Activated naive CD4-positive, alpha-beta T cell treated with anti-CD3 and anti-CD28 coated beads, Interleukin-2, amount 10 ng/mL, durations not matched to agents 7 days and 5 days (primary cell): ENCODE data around the gene RAB32.
"Not testable (repeated sequence)": the region's sequence is repeated elsewhere in the genome, so short reads cannot be mapped to it uniquely, and the experiment has no call there.

ENCODE experiments used
- CTCF ChIA-PET: fragments of 350-600 bp; sonication (Branson Sonifier 250); formaldehyde crosslinking; loops from one replicate; lab custom pipeline; 2021; ENCODE audit warnings: antibody characterized with exemption; lab: Charles Lee
- DNase-seq: peaks from one replicate; pipeline ENCODE4 v3.0.0-alpha.2; 2020
- H3K27ac Mint-ChIP-seq: one replicate; pipeline ENCODE4 v1.8.0; 2021; ENCODE audit warnings: mild to moderate bottlenecking, moderate library complexity, mixed read lengths
- H3K27me3 Mint-ChIP-seq: one replicate; pipeline ENCODE4 v1.8.0; 2021; ENCODE audit warnings: mild to moderate bottlenecking, mixed read lengths
- H3K36me3 Mint-ChIP-seq: one replicate; pipeline ENCODE4 v1.8.0; 2021; ENCODE audit warnings: mixed read lengths
- H3K4me1 Mint-ChIP-seq: one replicate; pipeline ENCODE4 v1.8.0; 2021; ENCODE audit warnings: mixed read lengths
- H3K4me3 Mint-ChIP-seq: one replicate; pipeline ENCODE4 v1.8.0; 2021; ENCODE audit warnings: mild to moderate bottlenecking, moderate library complexity, mixed read lengths
- H3K9me3 Mint-ChIP-seq: one replicate; pipeline ENCODE4 v1.8.0; 2021; ENCODE audit warnings: mixed read lengths

Gene RAB32

GRCh38 chr6:146551545-146551944, 7.9 kb downstream of the RAB32 start:
- H3K4me3 Mint-ChIP-seq = no peak overlapping the region
- no peak for DNase-seq
- no peak overlapping the region for H3K27ac Mint-ChIP-seq
- CTCF ChIA-PET = no interaction called here
- H3K9me3 Mint-ChIP-seq = no peaks in the 10 kb centered on the region
- no peaks in the 10 kb centered on the region for H3K4me1 Mint-ChIP-seq
- H3K27me3 Mint-ChIP-seq = peaks cover under 1% of the 10 kb centered on the region
- no peaks in the 10 kb centered on the region for H3K36me3 Mint-ChIP-seq

GRCh38 chr6:146553377-146554135, 9.9 kb downstream of the RAB32 start:
- Mint-ChIP-seq H3K27ac (no peak overlapping the region), H3K4me1 (no peaks in the 10 kb centered on the region), H3K4me3 (no peak overlapping the region), H3K9me3 (no peaks in the 10 kb centered on the region), H3K36me3 (no peaks in the 10 kb centered on the region), H3K27me3 (no peaks in the 10 kb centered on the region)
- CTCF ChIA-PET = no interaction called here
- no peak for DNase-seq

DNA sequence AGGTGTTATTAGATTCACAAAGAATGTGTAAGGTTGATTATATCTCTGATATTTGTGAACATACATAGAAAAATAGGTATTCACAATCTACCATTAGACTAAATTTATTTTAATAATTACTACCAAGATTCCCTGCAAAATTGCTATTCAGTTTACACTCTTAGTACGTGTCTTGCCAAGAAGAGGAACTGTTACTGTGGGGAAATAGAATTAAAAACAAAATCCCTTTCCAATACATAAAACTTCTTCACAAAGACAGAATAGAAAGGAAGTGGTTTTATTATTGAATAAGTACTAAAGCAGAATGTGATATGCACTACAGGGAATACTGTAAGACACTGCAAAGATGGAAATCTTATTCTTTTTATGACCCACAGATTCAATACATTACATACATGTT, 17.0 kb downstream of the RAB32 start:
- Mint-ChIP-seq H3K9me3 (no peaks in the 10 kb centered on the region), H3K36me3 (no peaks in the 10 kb centered on the region), H3K4me1 (no peaks in the 10 kb centered on the region), H3K27me3 (no peaks in the 10 kb centered on the region), H3K27ac (no peak overlapping the region), H3K4me3 (no peak overlapping the region)
- no peak for DNase-seq
- CTCF ChIA-PET = no interaction called here

GRCh38 chr6:146566661-146567060, 23.0 kb downstream of the RAB32 start:
- H3K4me1 Mint-ChIP-seq, H3K36me3 Mint-ChIP-seq: not testable (repeated sequence)

DNA sequence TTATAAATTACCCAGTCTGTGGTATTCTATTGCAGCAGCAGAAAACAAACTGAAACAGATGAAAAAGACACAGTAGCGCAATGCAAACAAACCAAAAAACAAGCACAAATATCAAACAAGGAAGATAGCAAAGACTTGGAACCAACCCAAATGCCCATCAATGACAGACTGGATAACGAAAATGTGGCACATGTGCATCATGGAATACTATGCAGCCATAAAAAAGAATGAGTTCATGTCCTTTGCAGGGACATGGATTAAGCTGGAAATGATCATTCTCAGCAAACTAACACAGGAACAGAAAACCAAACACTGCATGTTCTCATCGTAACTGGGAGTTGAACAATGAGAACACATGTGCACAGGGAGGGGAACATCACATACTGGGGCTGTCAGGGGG, 25.0 kb downstream of the RAB32 start:
- H3K4me1 Mint-ChIP-seq, H3K9me3 Mint-ChIP-seq, H3K4me3 Mint-ChIP-seq, CTCF ChIA-PET, DNase-seq, H3K27me3 Mint-ChIP-seq, H3K27ac Mint-ChIP-seq, H3K36me3 Mint-ChIP-seq: not testable (repeated sequence)

More at GRCh38 chr6:146566661-146567060, 23.0 kb downstream of the RAB32 start:
- H3K27ac Mint-ChIP-seq, H3K27me3 Mint-ChIP-seq, DNase-seq, H3K9me3 Mint-ChIP-seq, H3K4me3 Mint-ChIP-seq, CTCF ChIA-PET: not testable (repeated sequence)

GRCh38 chr6:146574211-146574610, 30.6 kb downstream of the RAB32 start:
- no peak overlapping the region for H3K4me3 Mint-ChIP-seq
- CTCF ChIA-PET = no interaction called here
- H3K4me1 Mint-ChIP-seq = no peaks in the 10 kb centered on the region
- no peak for DNase-seq
- H3K27ac Mint-ChIP-seq = no peak overlapping the region
- H3K9me3 Mint-ChIP-seq = peaks cover 2% of the 10 kb centered on the region
- no peaks in the 10 kb centered on the region for H3K27me3 Mint-ChIP-seq
- no peaks in the 10 kb centered on the region for H3K36me3 Mint-ChIP-seq

DNA sequence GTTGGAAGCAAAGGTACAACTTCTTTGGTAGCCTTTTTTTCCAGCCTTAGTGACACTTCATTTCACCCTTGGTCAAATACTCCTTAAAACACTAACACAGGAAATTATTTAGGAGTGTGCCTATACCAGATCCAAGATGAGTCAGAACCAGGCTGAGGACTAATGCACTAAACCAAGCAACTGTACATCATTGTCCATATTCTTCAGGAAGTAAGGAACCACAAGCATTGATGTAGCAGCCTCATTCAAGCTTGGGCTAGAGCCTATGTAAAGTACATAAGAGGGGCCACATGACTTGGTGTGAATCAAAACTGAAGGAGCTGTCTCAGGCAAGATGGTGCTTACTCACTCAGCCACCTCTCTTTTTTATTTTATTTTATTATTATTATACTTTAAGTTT, 34.4 kb downstream of the RAB32 start:
- Mint-ChIP-seq H3K27ac (no peak overlapping the region), H3K9me3 (no peaks in the 10 kb centered on the region), H3K4me3 (no peak overlapping the region), H3K4me1 (no peaks in the 10 kb centered on the region), H3K27me3 (no peaks in the 10 kb centered on the region), H3K36me3 (no peaks in the 10 kb centered on the region)
- DNase-seq = no peak
- CTCF ChIA-PET = no interaction called here

GRCh38 chr6:146581968-146582367, 38.3 kb downstream of the RAB32 start:
- no peak overlapping the region for H3K4me3 Mint-ChIP-seq
- H3K36me3 Mint-ChIP-seq = no peaks in the 10 kb centered on the region
- no peaks in the 10 kb centered on the region for H3K27me3 Mint-ChIP-seq
- H3K27ac Mint-ChIP-seq = no peak overlapping the region
- CTCF ChIA-PET = no interaction called here
- no peaks in the 10 kb centered on the region for H3K4me1 Mint-ChIP-seq
- DNase-seq = no peak
- H3K9me3 Mint-ChIP-seq = no peaks in the 10 kb centered on the region

DNA sequence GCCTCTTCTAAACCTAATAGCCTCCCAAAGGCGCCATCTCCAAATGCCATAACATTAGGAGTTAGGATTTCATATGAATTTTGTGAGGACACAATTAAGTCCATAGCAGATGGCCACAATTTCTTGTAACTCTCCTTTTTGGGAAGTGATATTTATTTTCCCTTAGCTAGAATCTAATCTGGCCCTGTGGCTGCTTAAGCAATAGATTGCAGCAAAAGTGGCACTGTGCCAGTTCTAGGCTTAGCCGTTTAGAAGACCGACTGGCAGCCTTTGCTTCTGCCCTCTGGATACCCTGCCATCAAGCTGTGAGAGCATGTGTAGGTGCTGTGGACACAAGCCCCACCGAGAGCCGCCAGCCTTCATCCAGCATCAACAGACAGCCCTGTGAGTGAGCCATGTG, 39.2 kb downstream of the RAB32 start:
- DNase-seq = no peak
- CTCF ChIA-PET = no interaction called here
- Mint-ChIP-seq H3K27me3 (no peaks in the 10 kb centered on the region), H3K36me3 (no peaks in the 10 kb centered on the region), H3K4me3 (no peak overlapping the region), H3K9me3 (no peaks in the 10 kb centered on the region), H3K4me1 (no peaks in the 10 kb centered on the region), H3K27ac (no peak overlapping the region)

DNA sequence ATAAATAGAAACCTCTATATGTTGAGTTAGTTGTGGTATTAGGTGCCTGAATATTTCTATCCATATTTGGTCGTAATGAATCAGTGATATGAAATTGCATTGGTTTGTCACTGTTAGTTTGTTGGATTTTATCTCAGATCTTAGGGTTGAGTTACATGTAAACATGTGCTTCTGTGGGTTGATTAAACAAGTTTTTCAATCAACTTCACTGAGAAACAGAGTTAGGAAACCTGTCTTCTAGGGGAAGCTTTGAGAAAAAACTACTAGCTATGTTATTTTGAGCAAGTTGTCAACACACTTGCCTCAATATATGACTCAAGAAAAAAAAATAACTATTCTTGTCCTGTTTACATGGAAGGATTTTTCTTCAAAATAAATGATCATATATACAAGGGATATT, 40.3 kb downstream of the RAB32 start:
- no peaks in the 10 kb centered on the region for H3K4me1 Mint-ChIP-seq
- H3K4me3 Mint-ChIP-seq = no peak overlapping the region
- CTCF ChIA-PET = no interaction called here
- H3K9me3 Mint-ChIP-seq = no peaks in the 10 kb centered on the region
- H3K36me3 Mint-ChIP-seq = no peaks in the 10 kb centered on the region
- no peak for DNase-seq
- no peak overlapping the region for H3K27ac Mint-ChIP-seq
- H3K27me3 Mint-ChIP-seq = no peaks in the 10 kb centered on the region

DNA sequence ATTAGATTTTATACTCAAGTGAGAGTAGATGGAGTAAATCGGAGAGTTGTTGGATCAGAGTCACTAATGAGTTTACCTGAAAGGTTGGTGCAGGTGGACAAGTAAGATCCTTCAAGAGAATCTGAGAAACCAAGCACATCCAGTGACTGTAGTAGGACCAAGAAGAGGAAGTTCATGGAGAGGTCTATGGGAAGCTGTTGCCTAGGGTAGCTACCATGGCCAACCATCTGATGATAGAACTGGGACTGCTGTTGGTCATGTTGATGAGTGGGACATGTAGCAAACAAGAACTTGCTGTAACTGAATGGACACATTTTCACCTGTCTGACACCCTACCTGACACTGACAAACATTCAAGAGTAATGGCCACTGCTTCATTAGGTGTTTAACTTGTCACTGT, 43.8 kb downstream of the RAB32 start:
- CTCF ChIA-PET = no interaction called here

GRCh38 chr6:146590492-146590891, 46.9 kb downstream of the RAB32 start:
- peaks cover 3% of the 10 kb centered on the region for H3K27me3 Mint-ChIP-seq
- DNase-seq = no peak
- H3K4me3 Mint-ChIP-seq = no peak overlapping the region
- no peaks in the 10 kb centered on the region for H3K9me3 Mint-ChIP-seq
- no peaks in the 10 kb centered on the region for H3K36me3 Mint-ChIP-seq
- H3K4me1 Mint-ChIP-seq = no peaks in the 10 kb centered on the region
- CTCF ChIA-PET = no interaction called here
- H3K27ac Mint-ChIP-seq = no peak overlapping the region

More for the DNA sequence above, 43.8 kb downstream of the RAB32 start:
- H3K9me3 Mint-ChIP-seq = no peaks in the 10 kb centered on the region
- no peak overlapping the region for H3K4me3 Mint-ChIP-seq
- no peaks in the 10 kb centered on the region for H3K36me3 Mint-ChIP-seq
- no peaks in the 10 kb centered on the region for H3K4me1 Mint-ChIP-seq
- DNase-seq = no peak
- H3K27ac Mint-ChIP-seq = no peak overlapping the region
- H3K27me3 Mint-ChIP-seq = no peaks in the 10 kb centered on the region

DNA sequence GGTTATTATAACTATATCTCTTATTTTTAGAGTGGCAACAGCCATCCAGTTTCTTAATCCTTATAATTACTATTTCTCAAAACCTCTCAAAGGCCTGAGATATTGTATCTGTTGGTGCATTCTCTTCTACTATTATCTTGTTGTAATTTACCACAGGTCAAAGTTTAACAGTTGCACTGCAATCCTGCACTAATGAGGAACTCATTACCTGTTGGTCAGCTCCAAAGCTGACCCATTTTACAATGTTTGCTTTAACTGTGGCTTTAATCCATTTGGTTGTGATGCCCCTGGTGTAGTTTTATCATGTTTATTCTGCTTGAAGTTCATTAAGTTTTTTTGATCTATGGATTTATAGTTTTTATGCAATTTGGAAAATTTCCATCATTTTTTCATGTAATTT, 48.8 kb downstream of the RAB32 start:
- H3K4me3 Mint-ChIP-seq = no peak overlapping the region
- H3K36me3 Mint-ChIP-seq = no peaks in the 10 kb centered on the region
- no peak overlapping the region for H3K27ac Mint-ChIP-seq
- H3K4me1 Mint-ChIP-seq = no peaks in the 10 kb centered on the region
- no peak for DNase-seq
- peaks cover 7% of the 10 kb centered on the region for H3K27me3 Mint-ChIP-seq
- no peaks in the 10 kb centered on the region for H3K9me3 Mint-ChIP-seq
- CTCF ChIA-PET = no interaction called here

DNA sequence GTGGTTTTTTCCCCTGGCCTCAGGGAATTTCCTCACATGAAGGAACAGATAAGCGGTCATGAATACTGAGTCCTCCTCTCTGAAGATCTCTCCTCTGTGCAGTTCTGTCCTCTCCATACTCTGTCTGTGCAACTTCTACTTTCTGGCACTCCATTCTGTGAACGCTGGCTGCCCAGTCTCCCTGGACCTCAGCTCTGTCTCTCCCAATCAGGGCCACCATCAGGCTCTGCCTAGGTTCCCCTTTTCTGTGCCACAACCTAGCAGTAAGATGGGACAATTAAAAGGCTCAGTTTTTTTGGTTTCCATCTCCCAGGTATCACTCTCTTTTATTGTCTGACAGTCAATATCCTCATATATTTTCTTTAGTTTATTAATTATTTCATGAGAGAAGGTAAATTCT, 50.4 kb downstream of the RAB32 start:
- Mint-ChIP-seq H3K27ac (no peak overlapping the region), H3K4me3 (no peak overlapping the region), H3K36me3 (no peaks in the 10 kb centered on the region), H3K27me3 (peaks cover 10% of the 10 kb centered on the region), H3K9me3 (no peaks in the 10 kb centered on the region), H3K4me1 (no peaks in the 10 kb centered on the region)
- CTCF ChIA-PET = no interaction called here
- no peak for DNase-seq

- Mint-ChIP-seq H3K4me1 (no peaks in the 10 kb centered on the region), H3K36me3 (no peaks in the 10 kb centered on the region), H3K27me3 (peaks cover 14% of the 10 kb centered on the region), H3K27ac (no peak overlapping the region), H3K9me3 (no peaks in the 10 kb centered on the region), H3K4me3 (no peak overlapping the region)
- no peak for DNase-seq
- CTCF ChIA-PET = no interaction called here
These were observed 50.9 kb downstream of the RAB32 start for GRCh38 chr6:146594495-146594894.
